K562 (cell line): ENCODE results near the gene DLGAP5. TPM values are rescaled to one million over a fixed set of nuclear protein-coding genes. Genes with fewer than 3 reads are reported as not detected.

Source experiments
- ARHGAP35 ChIP-seq: fragments of 450-650 bp; IDR thresholded peaks from 2 replicates; pipeline ENCODE4 v1.6.1; 2018; ENCODE audit not compliant: partially characterized antibody
- BRD4 ChIP-seq: fragments of 200-600 bp; sonication (generic); IDR thresholded peaks from 2 replicates; pipeline ENCODE4 v1.6.1; 2017; ENCODE audit warnings: inconsistent platforms
- DNMT1 ChIP-seq: fragments of 450-650 bp; IDR thresholded peaks from 2 replicates; pipeline ENCODE4 v1.6.1; 2016; ENCODE audit warnings: antibody characterized with exemption, mild to moderate bottlenecking
- EP300 ChIP-seq: IDR thresholded peaks from 2 replicates; pipeline ENCODE4 v1.6.1; 2012; ENCODE audit warnings: low read length, improper control_type of control experiment
- GMEB1 ChIP-seq: fragments of 250-450 bp; sonication (Bioruptor Pico); IDR thresholded peaks from 2 replicates; pipeline ENCODE4 v1.4.0; 2020; ENCODE audit warnings: mild to moderate bottlenecking
- HSF4 ChIP-seq: fragments of 250-450 bp; sonication (Bioruptor Pico); IDR thresholded peaks from 2 replicates; pipeline ENCODE4 v2.1.2; 2022; ENCODE audit warnings: mild to moderate bottlenecking, moderate library complexity, borderline replicate concordance
- MITF ChIP-seq: IDR thresholded peaks from 2 replicates; pipeline ENCODE4 v1.6.1; 2014; ENCODE audit warnings: antibody characterized with exemption
- NEUROD1 ChIP-seq: fragments of 150-350 bp; IDR thresholded peaks from 2 replicates; pipeline ENCODE4 v1.6.1; 2014; ENCODE audit warnings: borderline replicate concordance, low read length, low read depth; ENCODE audit not compliant: partially characterized antibody
- NFE2L1 ChIP-seq: fragments of 450-650 bp; IDR thresholded peaks from 2 replicates; pipeline ENCODE4 v1.6.1; 2016; ENCODE audit warnings: missing genetic modification characterization, low read depth, mild to moderate bottlenecking, missing compliant biosample characterization, moderate library complexity, borderline replicate concordance
- NFXL1 ChIP-seq: fragments of 450-650 bp; formaldehyde crosslinking; IDR thresholded peaks from 2 replicates; pipeline ENCODE4 v1.4.0; 2021; ENCODE audit warnings: mild to moderate bottlenecking
- POU5F1 ChIP-seq: fragments of 150-350 bp; IDR thresholded peaks from 2 replicates; pipeline ENCODE4 v1.6.1; 2014; ENCODE audit warnings: borderline replicate concordance, low read length, low read depth, mild to moderate bottlenecking; ENCODE audit not compliant: partially characterized antibody
- RBBP5 ChIP-seq: fragments of 200-600 bp; sonication (generic); IDR thresholded peaks from 2 replicates; pipeline ENCODE4 v1.6.1; 2012; ENCODE audit warnings: borderline replicate concordance, mild to moderate bottlenecking, low read length, control low read depth, inconsistent platforms; ENCODE audit not compliant: insufficient read depth, poor library complexity, severe bottlenecking
- RUNX1 ChIP-seq: sonication (generic); IDR thresholded peaks from 2 replicates; pipeline ENCODE4 v1.6.1; 2016; ENCODE audit warnings: antibody characterized with exemption, low read depth
- SRF ChIP-seq, 2 experiments: fragments of 250-450, 450-650 bp in 1 of 2; sonication (Bioruptor Pico) in 1 of 2; sonication (generic) in 1 of 2; formaldehyde crosslinking; IDR thresholded peaks; 2 replicates each; pipeline versions ENCODE4 v1.5.0 to v1.5.1; 2020 to 2022; ENCODE audit warnings: mild to moderate bottlenecking in 1 of 2, missing genetic modification reagents in 1 of 2
- TAL1 ChIP-seq: fragments of 450-650 bp; IDR thresholded peaks from 2 replicates; pipeline ENCODE4 v1.6.1; 2016; ENCODE audit warnings: mild to moderate bottlenecking
- TCF3 ChIP-seq: sonication (generic); formaldehyde crosslinking; IDR thresholded peaks from 2 replicates; pipeline ENCODE4 v1.4.0; 2020; ENCODE audit warnings: mild to moderate bottlenecking, missing genetic modification reagents
- TEAD1 ChIP-seq, 2 experiments: fragments of 450-650 bp in 1 of 2; sonication (generic) in 1 of 2; formaldehyde crosslinking; IDR thresholded peaks; 2 replicates each; pipeline versions ENCODE4 v1.4.0 to v1.8.0; 2020 to 2022; ENCODE audit warnings: mild to moderate bottlenecking in 2 of 2, missing genetic modification reagents in 1 of 2
- TOE1 ChIP-seq, 2 experiments: fragments of 450-650 bp in 1 of 2; sonication (generic) in 1 of 2; formaldehyde crosslinking in 1 of 2; IDR thresholded peaks; 2 replicates each; pipeline versions ENCODE4 v1.7.1 to v1.8.0; 2016 to 2022; ENCODE audit warnings: borderline replicate concordance in 2 of 2, mild to moderate bottlenecking in 2 of 2, antibody characterized with exemption in 1 of 2, inconsistent platforms in 1 of 2, low read depth in 1 of 2, missing genetic modification reagents in 1 of 2, moderate library complexity in 1 of 2
- XRCC3 ChIP-seq: fragments of 450-650 bp; IDR thresholded peaks from 2 replicates; pipeline ENCODE4 v1.6.1; 2017; ENCODE audit warnings: mild to moderate bottlenecking, moderate library complexity
- XRCC4 ChIP-seq: IDR thresholded peaks from one replicate; pipeline ENCODE4 v1.6.1; 2011; ENCODE audit not compliant: insufficient read depth, insufficient read length; ENCODE audit errors: extremely low read depth
- ZNF197 ChIP-seq: fragments of 200-800 bp; sonication (Bioruptor generic); IDR thresholded peaks from 2 replicates; pipeline ENCODE4 v1.6.1; 2016; ENCODE audit warnings: low read depth, missing genetic modification characterization, missing compliant biosample characterization
- ZNF512 ChIP-seq: IDR thresholded peaks from 2 replicates; pipeline ENCODE4 v1.6.1; 2016; ENCODE audit warnings: missing genetic modification characterization, missing compliant biosample characterization
- ZNF699 ChIP-seq: fragments of 250-450 bp; sonication (Bioruptor Pico); IDR thresholded peaks from 2 replicates; pipeline ENCODE4 v1.8.0; 2021; ENCODE audit warnings: mild to moderate bottlenecking, moderate library complexity; ENCODE audit not compliant: insufficient replicate concordance
- ZSCAN29 ChIP-seq: fragments of 450-650 bp; IDR thresholded peaks from 2 replicates; pipeline ENCODE4 v1.6.1; 2017
- polyA plus RNA-seq, 8 experiments: library from polyadenylated mRNA; depleted of rRNA in 4 of 8; stranded (reverse) in 5 of 8; unstranded in 3 of 8; fragments of >200 nt; fragmentation: Nextera tagmentation in 2 of 8; fragmentation: Illumina TruSeq in 1 of 8; extraction: Ambion mirVana in 2 of 8; extraction: Trizol in 1 of 8; gene quantifications; 2 replicates each; pipeline versions ENCODE4 v1.2.1 to v1.2.3, GENCODE V29; 2011 to 2014; ENCODE audit warnings: inconsistent platforms in 1 of 8, missing spikeins in 1 of 8
- total RNA-seq, 7 experiments: library from RNA; depleted of rRNA in 6 of 7; stranded (reverse); fragments of >200 nt in 6 of 7; fragmentation: Illumina TruSeq in 2 of 7; extraction: Trizol in 2 of 7; gene quantifications; 2 replicates each; pipeline versions ENCODE4 v1.2.1 to v1.2.3, GENCODE V29; 2011 to 2021; ENCODE audit warnings: low replicate concordance in 1 of 7

DLGAP5 gene
- total and polyA plus RNA-seq, 9 of the 15 experiments (the other 6 are each of a cell fraction or from before 2014, with no cell fraction given) = 39.1 to 80.0 (median 59.9) TPM

GRCh38 chr14:55191203-55192053 lies at the start of gene DLGAP5 (continued):
- TF ChIP-seq MITF (no peak), GMEB1 (CRISPR knock-in tag) (no peak), ZNF197 (CRISPR knock-in tag) (no peak), NFE2L1 (tag) (no peak), BRD4 (no peak), NFXL1 (no peak), SRF (CRISPR knock-in tag; IDR thresholded peaks at IDR 0.05) (no peak), DNMT1 (no peak), ARHGAP35 (no peak), TOE1 (IDR thresholded peaks at IDR 0.05; ENCODE audit: borderline replicate concordance) (peak; percentile 65; the same call in 1 of the 2 replicates), TOE1 (CRISPR knock-in tag; IDR thresholded peaks at IDR 0.05; ENCODE audit: borderline replicate concordance, low read depth) (no peak), RUNX1 (no peak), EP300 (no peak), XRCC3 (no peak), HSF4 (CRISPR knock-in tag) (no peak), ZSCAN29 (no peak), TEAD1 (CRISPR knock-in tag; IDR thresholded peaks at IDR 0.05) (peak in 1 of 2 experiments; percentile 41; a peak in 1 of 4 replicates), TAL1 (no peak), TCF3 (CRISPR knock-in tag) (0 out of 2 replicates have a peak, but pooled peaks have one; percentile 3), NEUROD1 (peak; percentile 30), XRCC4 (no peak), ZNF699 (CRISPR knock-in tag) (no peak), ZNF512 (tag) (no peak), RBBP5 (peak; percentile 48), POU5F1 (no peak)
